Upper lobe of left lung (tissue), 6 donors: ENCODE measurements around the gene RHBDF2. TPM values are rescaled to one million over a fixed set of nuclear protein-coding genes. Genes with fewer than 3 reads are reported as not detected.
"Not testable (repeated sequence)": the region's sequence is repeated elsewhere in the genome, so short reads cannot be mapped to it uniquely, and the experiment has no call there.

Experiments used
- ATAC-seq, 2 donors: fragments of 200-7000 bp; cut with Tn5 transposase; one replicate each; pipeline ENCODE4 v1.9.1; 2022; ENCODE audit warnings: mild to moderate bottlenecking in 2 of 2, moderate library complexity in 2 of 2; ENCODE audit not compliant: low FRiP score in 2 of 2
- DNase-seq, 2 donors: peaks; one replicate each; pipeline ENCODE4 v3.0.0-alpha.2; 2019 to 2020
- H3K27ac ChIP-seq, 4 donors: fragments of 200-600 bp; sonication (generic); one replicate each; pipeline ENCODE4 v1.5.1; 2016 to 2019
- H3K27me3 ChIP-seq, 4 donors: fragments of 200-600 bp; sonication (generic); one replicate each; pipeline ENCODE4 v1.5.1; 2017 to 2019
- H3K36me3 ChIP-seq, 4 donors: fragments of 200-600 bp; sonication (generic); one replicate each; pipeline ENCODE4 v1.5.1; 2016 to 2019
- H3K4me1 ChIP-seq, 4 donors: fragments of 200-600 bp; sonication (generic); one replicate each; pipeline ENCODE4 v1.5.1; 2018 to 2019
- H3K4me3 ChIP-seq, 4 donors: fragments of 200-600 bp; sonication (generic); one replicate each; pipeline ENCODE4 v1.5.1; 2017 to 2019; ENCODE audit warnings: mild to moderate bottlenecking in 2 of 4, moderate library complexity in 1 of 4
- H3K9me3 ChIP-seq, 4 donors: fragments of 200-600 bp; sonication (generic); one replicate each; pipeline ENCODE4 v1.5.1; 2018 to 2019
- CTCF ChIP-seq, 6 experiments: fragments of 450-650 bp in 4 of 6; fragments of 200-600 bp in 2 of 6; sonication (generic) in 2 of 6; IDR thresholded peaks; one replicate each; pipeline ENCODE4 v1.5.1; 2016 to 2019; ENCODE audit warnings: antibody characterized with exemption in 6 of 6
- EP300 ChIP-seq, 4 donors: sonication (generic); formaldehyde crosslinking; IDR thresholded peaks; one replicate each; pipeline ENCODE4 v1.5.1; 2017; ENCODE audit warnings: antibody characterized with exemption in 4 of 4, control low read depth in 2 of 4
- POLR2A ChIP-seq, 4 donors: fragments of 450-650 bp; IDR thresholded peaks; one replicate each; pipeline ENCODE4 v1.5.1; 2016 to 2017; ENCODE audit warnings: antibody characterized with exemption in 4 of 4, mild to moderate bottlenecking in 2 of 4
- POLR2AphosphoS5 ChIP-seq, 2 donors: sonication (generic); formaldehyde crosslinking; IDR thresholded peaks; one replicate each; pipeline ENCODE4 v1.5.1; 2017; ENCODE audit warnings: antibody characterized with exemption in 2 of 2
- WGBS, 2 donors: methylation state at CpG; one replicate each; pipeline ENCODE4 v1.1.5; 2017 to 2018; 5-methylcytosine and 5-hydroxymethylcytosine counted together
- total RNA-seq, 6 donors: library from RNA; depleted of rRNA in 4 of 6; stranded (reverse); fragments of >200 nt in 4 of 6; gene quantifications; one replicate each; pipeline versions ENCODE4 v1.1.0 to v1.2.1, GENCODE V29; 2016 to 2021
- donor health status: DM: no; HTN: no; CAD: no; lungs with moderate emphysema.
- donor health status: DM: no; HTN: yes; CAD: no; lungs with severe emphysema.

The RHBDF2 gene
- total RNA-seq, 6 donors from 2014 or later: 34.3 to 137 (median 47.6) TPM

- Histone ChIP-seq H3K27me3 (no peaks in the 10 kb centered on the region), H3K9me3 (no peaks in the 10 kb centered on the region), H3K4me1 (peaks cover 50 to 55% (median 52%) of the 10 kb centered on the region in 4 donors), H3K4me3 (no peak overlapping the region), H3K27ac (peak overlapping the region in 3 of 4 donors; percentile 70 to 79 (median 78)), H3K36me3 (no peaks in the 10 kb centered on the region)
- TF ChIP-seq POLR2A (IDR thresholded peaks at IDR 0.05): no peak
- TF ChIP-seq POLR2AphosphoS5 (IDR thresholded peaks at IDR 0.05): peak in 1 of 2 donors; percentile 52
- peak in 1 of 2 donors; percentile 25 for ATAC-seq
- WGBS, 2 donors: 57 to 62% methylated on average over 25 of the region's 25 CpGs
- peak in 1 of 2 donors; percentile 54 for DNase-seq
Observed at GRCh38 chr17:76524598-76525512, 23.6 kb upstream of the RHBDF2 start.

- Histone ChIP-seq H3K27me3 (no peaks in the 10 kb centered on the region), H3K4me1 (peaks cover 35 to 40% (median 37%) of the 10 kb centered on the region in 4 donors), H3K36me3 (no peaks in the 10 kb centered on the region), H3K9me3 (no peaks in the 10 kb centered on the region), H3K27ac (no peak overlapping the region), H3K4me3 (no peak overlapping the region)
- peak; percentile 86 to 87 for ATAC-seq
- DNase-seq: peak; percentile 85 to 97
- TF ChIP-seq CTCF (IDR thresholded peaks at IDR 0.05) (peak; percentile 99 to 100 (median 99)), POLR2A (IDR thresholded peaks at IDR 0.05) (no peak)
- 22 to 42% methylated on average over 15 to 35 of the region's 35 CpGs for WGBS, 2 donors
Observed at GRCh38 chr17:76523084-76524037, 22.1 kb upstream of the RHBDF2 start.

- not testable (repeated sequence) for H3K4me3 ChIP-seq, H3K36me3 ChIP-seq, H3K9me3 ChIP-seq, H3K27me3 ChIP-seq, ATAC-seq, H3K27ac ChIP-seq, DNase-seq
- 87 to 90% methylated on average over 7 to 10 of the region's 10 CpGs for WGBS, 2 donors
- H3K4me1 ChIP-seq: peaks cover 20 to 25% (median 22%) of the 10 kb centered on the region in 4 donors
Observed at GRCh38 chr17:76521683-76522082, 20.5 kb upstream of the RHBDF2 start.

- H3K27me3 ChIP-seq: no peaks in the 10 kb centered on the region
- DNase-seq (no peak), ATAC-seq (no peak)
- WGBS, 2 donors: 91 to 96% methylated on average over 7 of the region's 7 CpGs
- peaks cover 20 to 26% (median 23%) of the 10 kb centered on the region in 4 donors for H3K4me1 ChIP-seq
- H3K9me3 ChIP-seq: no peaks in the 10 kb centered on the region
- no peak overlapping the region for H3K27ac ChIP-seq
- no peak overlapping the region for H3K4me3 ChIP-seq
- no peak for TF ChIP-seq CTCF (IDR thresholded peaks at IDR 0.05)
- TF ChIP-seq POLR2A (IDR thresholded peaks at IDR 0.05): no peak
- no peaks in the 10 kb centered on the region for H3K36me3 ChIP-seq
Observed at GRCh38 chr17:76521262-76521661, 20.0 kb upstream of the RHBDF2 start.

- Histone ChIP-seq H3K27me3 (no peaks in the 10 kb centered on the region), H3K9me3 (no peaks in the 10 kb centered on the region), H3K4me3 (no peak overlapping the region), H3K4me1 (peaks cover 9 to 23% (median 13%) of the 10 kb centered on the region in 4 donors), H3K27ac (no peak overlapping the region), H3K36me3 (no peaks in the 10 kb centered on the region)
- WGBS, 2 donors: 74 to 89% methylated on average over 14 to 15 of the region's 15 CpGs
- ATAC-seq (no peak), DNase-seq (no peak)
- TF ChIP-seq CTCF (IDR thresholded peaks at IDR 0.05) (no peak), POLR2AphosphoS5 (IDR thresholded peaks at IDR 0.05) (no peak), POLR2A (IDR thresholded peaks at IDR 0.05) (no peak), EP300 (IDR thresholded peaks at IDR 0.05) (no peak)
Observed at GRCh38 chr17:76519048-76519966, 18.1 kb upstream of the RHBDF2 start.
